Endothelial cell (in vitro differentiated cells): ENCODE measurements around the gene PAGR1. TPM values are rescaled to one million over a fixed set of nuclear protein-coding genes. Genes with fewer than 3 reads are reported as not detected.
A peak's percentile ranks its signal among the peaks of the same experiment; 100 is the strongest.

Source experiments
- DNase-seq: peaks from one replicate; pipeline ENCODE4 v3.0.0; 2021; ENCODE audit warnings: low spot score
- H3K27ac Mint-ChIP-seq: one replicate; pipeline ENCODE4 v1.8.0; 2021; ENCODE audit warnings: mixed read lengths, inconsistent platforms; ENCODE audit not compliant: unreplicated experiment
- H3K27me3 Mint-ChIP-seq: one replicate; pipeline ENCODE4 v1.8.0; 2021; ENCODE audit warnings: mild to moderate bottlenecking, moderate library complexity, mixed read lengths, inconsistent platforms; ENCODE audit not compliant: unreplicated experiment
- H3K36me3 Mint-ChIP-seq: one replicate; pipeline ENCODE4 v1.8.0; 2021; ENCODE audit warnings: mild to moderate bottlenecking, low read depth, mixed read lengths, inconsistent platforms; ENCODE audit not compliant: unreplicated experiment
- H3K4me1 Mint-ChIP-seq: one replicate; pipeline ENCODE4 v1.8.0; 2021; ENCODE audit warnings: mild to moderate bottlenecking, mixed read lengths, inconsistent platforms; ENCODE audit not compliant: unreplicated experiment
- H3K4me3 Mint-ChIP-seq: one replicate; pipeline ENCODE4 v1.8.0; 2021; ENCODE audit warnings: mild to moderate bottlenecking, mixed read lengths, inconsistent platforms; ENCODE audit not compliant: unreplicated experiment
- H3K9me3 Mint-ChIP-seq: one replicate; pipeline ENCODE4 v1.8.0; 2021; ENCODE audit warnings: mixed read lengths, inconsistent platforms; ENCODE audit not compliant: unreplicated experiment
- CTCF ChIP-seq: fragments of 200-600 bp; sonication (generic); IDR thresholded peaks from one replicate; pipeline ENCODE4 v1.5.0; 2021; ENCODE audit warnings: antibody characterized with exemption; ENCODE audit not compliant: unreplicated experiment
- total RNA-seq: library from RNA; stranded (reverse); fragmentation: NEBNext Ultra II Directional; extraction: Animal tissue kit (Norgen Biotek cat#: 25700); gene quantifications from one replicate; pipeline ENCODE4 v1.2.1, GENCODE V29; 2021; ENCODE audit not compliant: unreplicated experiment

Gene PAGR1
- total RNA-seq, 1 donor from 2014 or later = 38.6 TPM

GRCh38 chr16:29815032-29815721, 775 bp upstream of the PAGR1 start:
- peak; percentile 40 for DNase-seq
- peaks cover 26% of the 10 kb centered on the region for H3K27me3 Mint-ChIP-seq
- no peaks in the 10 kb centered on the region for H3K9me3 Mint-ChIP-seq
- peak overlapping the region; percentile 95 for H3K4me3 Mint-ChIP-seq
- peaks cover 59% of the 10 kb centered on the region for H3K4me1 Mint-ChIP-seq
- no peak for TF ChIP-seq CTCF
- peaks cover 20% of the 10 kb centered on the region for H3K36me3 Mint-ChIP-seq
- H3K27ac Mint-ChIP-seq = peak overlapping the region; percentile 70

GRCh38 chr16:29816694-29817441, 916 bp downstream of the PAGR1 start:
- H3K27ac Mint-ChIP-seq = no peak overlapping the region
- DNase-seq = peak; percentile 48
- TF ChIP-seq CTCF = no peak
- peak overlapping the region; percentile 92 for H3K4me3 Mint-ChIP-seq
- peaks cover 49% of the 10 kb centered on the region for H3K4me1 Mint-ChIP-seq
- H3K9me3 Mint-ChIP-seq = no peaks in the 10 kb centered on the region
- H3K36me3 Mint-ChIP-seq = peaks cover 20% of the 10 kb centered on the region
- H3K27me3 Mint-ChIP-seq = peaks cover 23% of the 10 kb centered on the region

DNA sequence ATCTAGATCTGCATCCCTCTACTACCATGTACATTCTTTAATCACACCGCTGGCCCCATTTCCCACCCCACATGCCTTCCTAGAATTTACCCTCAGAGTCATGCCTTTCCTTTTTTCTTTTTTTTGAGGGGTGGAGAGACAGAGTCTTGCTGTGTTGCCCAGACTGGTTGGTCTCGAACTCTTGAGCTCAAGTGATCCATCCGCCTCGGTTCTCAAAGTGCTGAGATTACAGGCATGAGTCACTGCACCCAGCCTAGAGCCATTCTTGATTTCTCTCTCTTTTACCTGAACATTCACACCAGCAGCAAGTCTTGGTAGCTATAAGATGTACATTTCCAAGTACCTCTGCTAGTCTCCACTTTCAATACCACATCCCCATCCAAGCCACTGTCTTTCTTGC, 2.1 kb downstream of the PAGR1 start:
- Mint-ChIP-seq H3K9me3 (no peaks in the 10 kb centered on the region), H3K27me3 (peaks cover 15% of the 10 kb centered on the region), H3K27ac (no peak overlapping the region), H3K4me3 (peak overlapping the region; percentile 75), H3K36me3 (peaks cover 20% of the 10 kb centered on the region), H3K4me1 (peaks cover 42% of the 10 kb centered on the region)
- no peak for DNase-seq
- TF ChIP-seq CTCF = no peak

GRCh38 chr16:29819506-29819905, 3.6 kb downstream of the PAGR1 start:
- H3K27ac Mint-ChIP-seq = peak overlapping the region; percentile 36
- H3K9me3 Mint-ChIP-seq = no peaks in the 10 kb centered on the region
- DNase-seq = no peak
- H3K36me3 Mint-ChIP-seq = peaks cover 20% of the 10 kb centered on the region
- TF ChIP-seq CTCF = no peak
- H3K4me1 Mint-ChIP-seq = peaks cover 31% of the 10 kb centered on the region
- peak overlapping the region; percentile 40 for H3K4me3 Mint-ChIP-seq
- peaks cover 8% of the 10 kb centered on the region for H3K27me3 Mint-ChIP-seq

DNA sequence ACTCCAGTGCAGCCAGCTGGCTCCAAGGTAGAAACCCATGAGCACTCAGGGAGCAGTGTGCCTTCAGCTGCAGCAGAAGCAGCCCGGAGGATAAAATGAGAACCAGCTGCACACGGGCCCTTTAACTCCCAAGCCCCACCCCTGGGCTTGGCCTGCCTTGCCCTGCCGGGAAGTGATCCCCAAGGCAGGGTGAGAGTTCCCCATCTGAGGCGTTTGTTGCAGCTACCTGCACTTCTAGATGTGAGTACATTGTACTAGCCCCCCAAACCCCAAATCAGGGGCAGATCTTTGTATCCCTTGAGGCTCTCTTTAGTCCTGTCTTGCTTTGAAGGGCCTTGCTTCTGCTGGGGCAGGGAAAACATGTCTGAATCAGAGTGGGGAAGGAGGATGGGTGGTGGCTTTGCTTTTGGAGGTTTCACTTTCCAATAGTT, 4.3 kb downstream of the PAGR1 start, which contains the start of gene MVP:
Gene MVP, plus strand, starts transcription at position 192 of the 431 bp plus-strand sequence. CDS start 10,088 bp downstream, outside the sequence.
- peaks cover 27% of the 10 kb centered on the region for H3K4me1 Mint-ChIP-seq
- peak within 1 kb of the TSS; percentile 36 for H3K27ac Mint-ChIP-seq
- peaks cover 20% of the 10 kb centered on the region for H3K36me3 Mint-ChIP-seq
- no peak for DNase-seq
- TF ChIP-seq CTCF = no peak
- peaks cover 11% of the 10 kb centered on the region for H3K27me3 Mint-ChIP-seq
- peak within 1 kb of the TSS; percentile 68 for H3K4me3 Mint-ChIP-seq
- H3K9me3 Mint-ChIP-seq = no peaks in the 10 kb centered on the region
